ENCODE results near the gene RNF208.

GRCh38 chr9:137221506-137222111 lies 431 bp downstream of the RNF208 start:
- TF ChIP-seq EZH2 (IDR thresholded peaks at IDR 0.05; ENCODE audit: borderline replicate concordance, insufficient read depth, low read length, poor library complexity, severe bottlenecking) (no peak), CTCF (IDR thresholded peaks at IDR 0.05; ENCODE audit: poor library complexity, severe bottlenecking) (no peak), TAF1 (IDR thresholded peaks at IDR 0.05; ENCODE audit: low read depth) (no peak), REST (IDR thresholded peaks at IDR 0.05; ENCODE audit: borderline replicate concordance) (no peak), MXI1 (conservative IDR thresholded peaks at IDR 0.05; ENCODE audit: poor library complexity, severe bottlenecking) (no peak), EP300 (conservative IDR thresholded peaks at IDR 0.05; ENCODE audit: poor library complexity, severe bottlenecking) (no peak), POLR2AphosphoS5 (IDR thresholded peaks at IDR 0.05) (no peak)
